Activated CD4-positive, alpha-beta T cell treated with anti-CD3 and anti-CD28 coated beads, Interleukin-2, amount 10 ng/mL, durations not matched to agents 7 days and 5 days (primary cell): ENCODE measurements around the gene SETBP1. TPM values are rescaled to one million over a fixed set of nuclear protein-coding genes. Genes with fewer than 3 reads are reported as not detected.

ENCODE experiments used
- CTCF ChIA-PET: fragments of 350-600 bp; sonication (Branson Sonifier 250); formaldehyde crosslinking; loops from one replicate; lab custom pipeline; 2021; ENCODE audit warnings: antibody characterized with exemption; lab: Charles Lee
- POLR2A ChIA-PET: fragments of 350-600 bp; sonication (Branson Sonifier 250); formaldehyde crosslinking; loops from one replicate; lab custom pipeline; 2021; ENCODE audit warnings: antibody characterized with exemption; lab: Charles Lee
- DNase-seq: peaks from one replicate; pipeline ENCODE4 v3.0.0-alpha.2; 2020
- H3K27ac Mint-ChIP-seq: one replicate; pipeline ENCODE4 v1.8.0; 2021; ENCODE audit warnings: mild to moderate bottlenecking, moderate library complexity, mixed read lengths
- H3K27me3 Mint-ChIP-seq: one replicate; pipeline ENCODE4 v1.8.0; 2021; ENCODE audit warnings: mixed read lengths
- H3K36me3 Mint-ChIP-seq: one replicate; pipeline ENCODE4 v1.8.0; 2021; ENCODE audit warnings: low read depth, mixed read lengths
- H3K4me1 Mint-ChIP-seq: one replicate; pipeline ENCODE4 v1.8.0; 2021; ENCODE audit warnings: mixed read lengths
- H3K4me3 Mint-ChIP-seq: one replicate; pipeline ENCODE4 v1.8.0; 2021; ENCODE audit warnings: mild to moderate bottlenecking, moderate library complexity, mixed read lengths
- H3K9me3 Mint-ChIP-seq: one replicate; pipeline ENCODE4 v1.8.0; 2021; ENCODE audit warnings: mixed read lengths
- microRNA-seq: library from miRNA; unstranded; fragments of <30 nt; microRNA quantifications from one replicate; pipeline ENCODE4 v1.2.0, GENCODE V29; 2021; ENCODE audit warnings: borderline microRNAs expressed, borderline replicate concordance
- total RNA-seq, 2 experiments: library from RNA; stranded (reverse); gene quantifications; one replicate each; pipeline ENCODE4 v1.2.3, GENCODE V29; 2021

Gene SETBP1
- total RNA-seq, 2 experiments from 2014 or later: 3.7 to 4.4 TPM

DNA sequence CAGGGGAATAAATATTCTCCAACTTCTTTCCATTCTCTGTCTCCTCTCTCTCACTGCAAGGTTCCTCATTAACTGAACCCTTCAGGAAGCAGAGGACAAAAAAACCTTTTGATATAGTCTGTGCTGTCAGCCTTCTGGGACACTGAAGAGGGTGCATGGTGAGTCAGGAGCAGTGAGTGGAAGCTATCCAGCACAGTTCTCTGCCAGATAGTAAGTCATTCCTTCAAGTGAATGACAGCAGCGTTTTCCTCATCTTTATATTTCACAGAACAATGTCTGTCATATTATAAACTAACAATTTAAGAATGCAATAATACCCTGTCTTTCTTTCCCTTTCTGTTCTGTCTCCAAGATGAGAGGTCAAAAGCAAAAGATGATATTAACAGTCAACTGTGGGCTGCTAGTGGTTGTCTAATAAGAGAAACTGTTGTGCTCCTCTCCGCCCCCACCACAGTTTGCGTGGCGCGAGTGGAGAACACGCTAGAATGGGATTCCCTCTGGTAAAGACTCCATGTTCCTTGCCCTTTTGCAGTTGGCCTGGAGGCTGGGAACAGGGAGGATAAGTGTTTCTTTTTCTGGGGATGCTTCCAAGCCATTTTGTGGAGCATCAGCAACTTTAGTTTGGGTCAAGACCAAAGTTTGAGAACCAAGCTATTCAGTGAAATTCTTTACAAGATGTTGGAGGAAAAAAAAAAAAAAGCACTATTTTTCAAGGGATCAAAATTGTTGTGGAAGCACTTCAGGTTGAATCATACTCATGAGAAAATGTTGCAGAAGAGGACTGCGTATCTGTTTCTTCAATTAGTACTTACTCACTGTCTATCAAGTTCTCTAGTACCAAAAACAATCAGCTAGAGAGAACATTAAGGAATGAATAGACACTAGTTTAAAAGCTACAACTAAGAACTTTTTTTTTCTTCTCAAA lies 430.2 kb downstream of the SETBP1 start:
- CTCF ChIA-PET: no interaction called here
- Mint-ChIP-seq H3K27ac (no peak overlapping the region), H3K4me1 (peaks cover 2% of the 10 kb centered on the region), H3K27me3 (peaks cover 9% of the 10 kb centered on the region), H3K9me3 (no peaks in the 10 kb centered on the region), H3K36me3 (no peaks in the 10 kb centered on the region), H3K4me3 (no peak overlapping the region)
- no peak for DNase-seq
- POLR2A ChIA-PET: no interaction called here

DNA sequence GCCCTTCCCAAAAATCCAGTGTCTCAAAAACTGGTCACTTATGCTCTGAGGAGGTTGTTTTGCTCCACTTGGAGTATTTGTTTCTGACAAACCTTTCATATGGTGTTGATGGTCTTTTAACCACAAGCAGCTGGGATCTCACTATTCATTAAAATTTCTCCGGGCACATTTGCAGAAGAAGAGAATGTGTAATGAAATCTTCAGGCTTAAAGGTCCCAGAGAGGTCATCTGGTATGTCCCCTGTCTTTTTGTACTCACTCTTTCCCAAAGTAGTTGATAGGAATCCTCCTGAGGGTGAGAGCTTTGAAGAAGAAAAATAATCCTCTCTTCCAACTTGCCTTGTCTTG lies 430.8 kb downstream of the SETBP1 start:
- H3K4me3 Mint-ChIP-seq: no peak overlapping the region
- DNase-seq: no peak
- no peak overlapping the region for H3K27ac Mint-ChIP-seq
- no peaks in the 10 kb centered on the region for H3K4me1 Mint-ChIP-seq
- H3K27me3 Mint-ChIP-seq: peaks cover 9% of the 10 kb centered on the region
- POLR2A ChIA-PET: no interaction called here
- no peaks in the 10 kb centered on the region for H3K36me3 Mint-ChIP-seq
- CTCF ChIA-PET: no interaction called here
- H3K9me3 Mint-ChIP-seq: no peaks in the 10 kb centered on the region

DNA sequence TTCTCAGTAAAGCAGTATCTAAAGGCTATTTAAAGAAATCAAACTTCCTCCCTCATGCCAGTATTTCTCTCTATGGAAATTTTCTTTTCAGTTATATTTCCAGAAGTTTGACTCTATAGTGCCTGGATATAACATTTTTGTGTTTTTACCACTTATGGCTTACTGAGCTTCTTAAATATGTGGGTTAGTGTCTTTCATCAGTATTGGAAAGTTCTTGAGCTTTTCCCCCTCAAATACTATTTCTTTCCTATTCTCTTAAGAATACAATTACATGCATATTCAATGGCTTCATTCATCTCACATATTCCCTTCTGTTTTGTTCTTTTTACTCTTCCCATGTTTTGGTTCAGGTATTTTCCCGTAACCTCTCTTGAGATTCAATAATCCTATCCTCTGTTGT lies 432.0 kb downstream of the SETBP1 start:
- peaks cover 11% of the 10 kb centered on the region for H3K27me3 Mint-ChIP-seq
- ChIA-PET CTCF (no interaction called here), POLR2A (no interaction called here)
- no peaks in the 10 kb centered on the region for H3K36me3 Mint-ChIP-seq
- DNase-seq: no peak
- H3K27ac Mint-ChIP-seq: no peak overlapping the region
- no peaks in the 10 kb centered on the region for H3K9me3 Mint-ChIP-seq
- H3K4me1 Mint-ChIP-seq: no peaks in the 10 kb centered on the region
- H3K4me3 Mint-ChIP-seq: no peak overlapping the region

DNA sequence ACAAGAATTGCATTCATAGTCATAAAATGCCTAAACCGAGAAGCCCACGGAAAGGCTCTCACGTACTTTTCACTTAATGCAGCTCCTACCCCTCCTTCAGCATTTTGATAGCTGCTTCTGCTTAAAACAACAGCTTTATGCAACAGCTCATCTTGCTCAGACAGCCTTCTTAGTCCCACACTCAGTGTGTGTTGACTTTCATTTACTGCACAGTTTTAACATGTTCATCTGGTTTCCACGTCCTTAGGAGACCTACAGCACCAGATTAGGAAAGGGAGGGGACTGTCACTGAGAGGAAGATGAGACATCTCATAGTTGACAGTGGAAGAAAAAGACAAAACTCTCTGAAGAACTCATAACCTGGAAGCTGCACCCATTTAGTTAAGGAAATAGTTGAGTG lies 435.4 kb downstream of the SETBP1 start:
- ChIA-PET POLR2A (no interaction called here), CTCF (no interaction called here)
- no peak overlapping the region for H3K27ac Mint-ChIP-seq
- DNase-seq: no peak
- peaks cover 11% of the 10 kb centered on the region for H3K27me3 Mint-ChIP-seq
- H3K9me3 Mint-ChIP-seq: no peaks in the 10 kb centered on the region
- no peaks in the 10 kb centered on the region for H3K4me1 Mint-ChIP-seq
- H3K4me3 Mint-ChIP-seq: no peak overlapping the region
- no peaks in the 10 kb centered on the region for H3K36me3 Mint-ChIP-seq

Small RNAs within 50 kb of the gene (microRNA-seq; reads per million reads assigned to microRNA genes)
- not detected for gene MIR4319
